Ascending aorta (tissue), 2 donors: Measurements from ENCODE around the gene COL9A3. TPM values are rescaled to one million over a fixed set of nuclear protein-coding genes. Genes with fewer than 3 reads are reported as not detected.

ENCODE experiments used
- DNase-seq, 2 donors: peaks; one replicate each; pipeline ENCODE4 v3.0.0-alpha.2; 2019; ENCODE audit warnings: low spot score in 2 of 2
- H3K27ac ChIP-seq, 2 donors: fragments of 200-600 bp; sonication (generic); one replicate each; pipeline ENCODE4 v1.5.1; 2016 to 2017; ENCODE audit warnings: mild to moderate bottlenecking in 1 of 2
- H3K27me3 ChIP-seq: fragments of 200-600 bp; sonication (generic); one replicate; pipeline ENCODE4 v1.5.1; 2017
- H3K36me3 ChIP-seq, 2 donors: fragments of 200-600 bp; sonication (generic); one replicate each; pipeline ENCODE4 v1.5.1; 2016
- H3K4me1 ChIP-seq, 2 donors: fragments of 200-600 bp; sonication (generic); one replicate each; pipeline ENCODE4 v1.5.1; 2016 to 2017; ENCODE audit warnings: mild to moderate bottlenecking in 1 of 2
- H3K4me3 ChIP-seq, 2 donors: fragments of 200-600 bp; sonication (generic); one replicate each; pipeline ENCODE4 v1.5.1; 2016 to 2017; ENCODE audit warnings: mild to moderate bottlenecking in 1 of 2
- H3K9me3 ChIP-seq, 2 donors: fragments of 200-600 bp; sonication (generic); one replicate each; pipeline ENCODE4 v1.5.1; 2016
- CTCF ChIP-seq, 3 experiments: fragments of 200-600 bp in 2 of 3; fragments of 450-650 bp in 1 of 3; sonication (generic) in 2 of 3; IDR thresholded peaks; one replicate each; pipeline ENCODE4 v1.5.1; 2016 to 2019; ENCODE audit warnings: antibody characterized with exemption in 3 of 3, mild to moderate bottlenecking in 1 of 3, moderate library complexity in 1 of 3
- intact Hi-C: fragments of 100-400 bp; cut with DNase I; formaldehyde crosslinking; loops from one replicate; pipeline ENCODE4 v1.15.1; 2023
- total RNA-seq: library from RNA; depleted of rRNA; stranded (reverse); fragments of >200 nt; gene quantifications from one replicate; pipeline ENCODE4 v1.1.0, GENCODE V29; 2016

The COL9A3 gene
- total RNA-seq, 1 donor from 2014 or later: 13.8 TPM

GRCh38 chr20:62777528-62777830, 39.4 kb upstream of the COL9A3 start:
- intact Hi-C loops: no loop called here
- Histone ChIP-seq H3K9me3 (no peaks in the 10 kb centered on the region), H3K27me3 (no peaks in the 10 kb centered on the region), H3K4me1 (peaks cover 0 to 3% of the 10 kb centered on the region in 2 donors), H3K27ac (no peak overlapping the region), H3K4me3 (no peak overlapping the region), H3K36me3 (no peaks in the 10 kb centered on the region)
- DNase-seq: no peak
- TF ChIP-seq CTCF (IDR thresholded peaks at IDR 0.05): no peak

GRCh38 chr20:62778058-62778457, 38.8 kb upstream of the COL9A3 start:
- no peak for TF ChIP-seq CTCF (IDR thresholded peaks at IDR 0.05)

GRCh38 chr20:62778601-62779416, 38.0 kb upstream of the COL9A3 start:
- Histone ChIP-seq H3K4me1 (no peaks in the 10 kb centered on the region), H3K27me3 (no peaks in the 10 kb centered on the region), H3K4me3 (no peak overlapping the region), H3K27ac (no peak overlapping the region), H3K9me3 (no peaks in the 10 kb centered on the region), H3K36me3 (no peaks in the 10 kb centered on the region)
- intact Hi-C loops: no loop called here
- TF ChIP-seq CTCF (IDR thresholded peaks at IDR 0.05): no peak
- DNase-seq: no peak

More at GRCh38 chr20:62778058-62778457, 38.8 kb upstream of the COL9A3 start:
- intact Hi-C loops: no loop called here
- Histone ChIP-seq H3K4me1 (peaks cover 0 to 3% of the 10 kb centered on the region in 2 donors), H3K27me3 (no peaks in the 10 kb centered on the region), H3K4me3 (no peak overlapping the region), H3K36me3 (no peaks in the 10 kb centered on the region), H3K9me3 (no peaks in the 10 kb centered on the region), H3K27ac (no peak overlapping the region)
- DNase-seq: no peak

GRCh38 chr20:62779417-62779685, 37.5 kb upstream of the COL9A3 start:
- DNase-seq: no peak
- intact Hi-C loops: no loop called here
- no peaks in the 10 kb centered on the region for H3K36me3 ChIP-seq
- no peak overlapping the region for H3K4me3 ChIP-seq
- TF ChIP-seq CTCF (IDR thresholded peaks at IDR 0.05): no peak
- H3K27ac ChIP-seq: no peak overlapping the region
- H3K9me3 ChIP-seq: no peaks in the 10 kb centered on the region
- H3K4me1 ChIP-seq: no peaks in the 10 kb centered on the region
- H3K27me3 ChIP-seq: no peaks in the 10 kb centered on the region

GRCh38 chr20:62780204-62780603, 36.6 kb upstream of the COL9A3 start:
- Histone ChIP-seq H3K9me3 (no peaks in the 10 kb centered on the region), H3K4me1 (no peaks in the 10 kb centered on the region), H3K27ac (no peak overlapping the region), H3K36me3 (no peaks in the 10 kb centered on the region), H3K4me3 (no peak overlapping the region), H3K27me3 (no peaks in the 10 kb centered on the region)
- DNase-seq: no peak
- intact Hi-C loops: no loop called here
- TF ChIP-seq CTCF (IDR thresholded peaks at IDR 0.05): no peak

- H3K27ac ChIP-seq: no peak overlapping the region
- H3K4me3 ChIP-seq: no peak overlapping the region
- no peak for TF ChIP-seq CTCF (IDR thresholded peaks at IDR 0.05)
- H3K27me3 ChIP-seq: no peaks in the 10 kb centered on the region
- no peaks in the 10 kb centered on the region for H3K4me1 ChIP-seq
- no peaks in the 10 kb centered on the region for H3K9me3 ChIP-seq
- intact Hi-C loops: no loop called here
- no peaks in the 10 kb centered on the region for H3K36me3 ChIP-seq
- DNase-seq: no peak
These were observed 36.2 kb upstream of the COL9A3 start for GRCh38 chr20:62780696-62781095.
